Uterus (tissue), 4 donors: ENCODE data around the gene GCNT2. TPM values are rescaled to one million over a fixed set of nuclear protein-coding genes. Genes with fewer than 3 reads are reported as not detected.

Experiments used
- DNase-seq, 2 donors: peaks; one replicate each; pipeline ENCODE4 v3.0.0-alpha.2; 2019 to 2020
- H3K27ac ChIP-seq, 2 donors: fragments of 200-600 bp; sonication (generic); 1 replicate in 1 of 2; 2 replicates in 1 of 2; pipeline ENCODE4 v1.5.1; 2016 to 2018
- H3K27me3 ChIP-seq, 2 donors: fragments of 200-600 bp; sonication (generic); one replicate each; pipeline ENCODE4 v1.5.1; 2018 to 2019; ENCODE audit warnings: control low read depth in 1 of 2
- H3K36me3 ChIP-seq, 2 donors: fragments of 200-600 bp; sonication (generic); one replicate each; pipeline ENCODE4 v1.5.1; 2019; ENCODE audit warnings: control low read depth in 1 of 2
- H3K4me1 ChIP-seq, 2 donors: fragments of 200-600 bp; sonication (generic); one replicate each; pipeline ENCODE4 v1.5.1; 2018 to 2019; ENCODE audit warnings: control low read depth in 1 of 2
- H3K4me3 ChIP-seq, 2 donors: fragments of 200-600 bp; sonication (generic); 1 replicate in 1 of 2; 2 replicates in 1 of 2; pipeline ENCODE4 v1.5.1; 2018 to 2019; ENCODE audit warnings: mild to moderate bottlenecking in 1 of 2
- H3K9me3 ChIP-seq, 2 donors: fragments of 200-600 bp; sonication (generic); one replicate each; pipeline ENCODE4 v1.5.1; 2019; ENCODE audit warnings: control low read depth in 1 of 2
- POLR2A ChIP-seq, 2 donors: fragments of 450-650 bp; IDR thresholded peaks; one replicate each; pipeline ENCODE4 v1.6.1; 2016; ENCODE audit warnings: antibody characterized with exemption in 2 of 2, mild to moderate bottlenecking in 1 of 2, moderate library complexity in 1 of 2
- intact Hi-C: fragments of 100-400 bp; cut with DNase I; formaldehyde crosslinking; loops from one replicate; pipeline ENCODE4 v1.15.1; 2023; ENCODE audit warnings: low total_unique reads
- total RNA-seq, 4 donors: library from RNA; depleted of rRNA in 3 of 4; stranded (reverse); fragments of >200 nt in 3 of 4; gene quantifications; one replicate each; pipeline versions ENCODE4 v1.1.0 to v1.2.4, GENCODE V29; 2014 to 2023
- TF ChIP-seq, protein P1 (sequence below), 4 experiments: fragments of 200-600 bp in 2 of 4; fragments of 450-650 bp in 2 of 4; sonication (generic) in 2 of 4; IDR thresholded peaks; one replicate each; pipeline ENCODE4 v1.5.1; 2016 to 2019; ENCODE audit warnings: antibody characterized with exemption in 4 of 4, mild to moderate bottlenecking in 2 of 4, moderate library complexity in 1 of 4
- donor health status: DM: yes; HTN: yes; CAD: no.

The GCNT2 gene
- total RNA-seq, 4 donors from 2014 or later = 7.8 to 16.2 (median 10.9) TPM

DNA sequence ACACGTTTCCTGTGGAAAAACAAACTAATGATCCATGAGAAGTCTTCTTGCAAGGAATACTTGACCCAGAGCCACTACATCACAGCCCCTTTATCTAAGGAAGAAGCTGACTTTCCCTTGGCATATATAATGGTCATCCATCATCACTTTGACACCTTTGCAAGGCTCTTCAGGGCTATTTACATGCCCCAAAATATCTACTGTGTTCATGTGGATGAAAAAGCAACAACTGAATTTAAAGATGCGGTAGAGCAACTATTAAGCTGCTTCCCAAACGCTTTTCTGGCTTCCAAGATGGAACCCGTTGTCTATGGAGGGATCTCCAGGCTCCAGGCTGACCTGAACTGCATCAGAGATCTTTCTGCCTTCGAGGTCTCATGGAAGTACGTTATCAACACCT, 35.4 kb downstream of the GCNT2 start:
- intact Hi-C loops = no loop called here
- DNase-seq = no peak
- no peaks in the 10 kb centered on the region for H3K36me3 ChIP-seq
- H3K9me3 ChIP-seq = no peaks in the 10 kb centered on the region
- no peaks in the 10 kb centered on the region for H3K4me1 ChIP-seq
- peak overlapping the region in 1 of 2 donors; percentile 20 for H3K4me3 ChIP-seq
- no peak for TF ChIP-seq POLR2A (IDR thresholded peaks at IDR 0.05)
- TF ChIP-seq, protein P1, sequence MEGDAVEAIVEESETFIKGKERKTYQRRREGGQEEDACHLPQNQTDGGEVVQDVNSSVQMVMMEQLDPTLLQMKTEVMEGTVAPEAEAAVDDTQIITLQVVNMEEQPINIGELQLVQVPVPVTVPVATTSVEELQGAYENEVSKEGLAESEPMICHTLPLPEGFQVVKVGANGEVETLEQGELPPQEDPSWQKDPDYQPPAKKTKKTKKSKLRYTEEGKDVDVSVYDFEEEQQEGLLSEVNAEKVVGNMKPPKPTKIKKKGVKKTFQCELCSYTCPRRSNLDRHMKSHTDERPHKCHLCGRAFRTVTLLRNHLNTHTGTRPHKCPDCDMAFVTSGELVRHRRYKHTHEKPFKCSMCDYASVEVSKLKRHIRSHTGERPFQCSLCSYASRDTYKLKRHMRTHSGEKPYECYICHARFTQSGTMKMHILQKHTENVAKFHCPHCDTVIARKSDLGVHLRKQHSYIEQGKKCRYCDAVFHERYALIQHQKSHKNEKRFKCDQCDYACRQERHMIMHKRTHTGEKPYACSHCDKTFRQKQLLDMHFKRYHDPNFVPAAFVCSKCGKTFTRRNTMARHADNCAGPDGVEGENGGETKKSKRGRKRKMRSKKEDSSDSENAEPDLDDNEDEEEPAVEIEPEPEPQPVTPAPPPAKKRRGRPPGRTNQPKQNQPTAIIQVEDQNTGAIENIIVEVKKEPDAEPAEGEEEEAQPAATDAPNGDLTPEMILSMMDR (IDR thresholded peaks at IDR 0.05) = no peak
- no peaks in the 10 kb centered on the region for H3K27me3 ChIP-seq
- no peak overlapping the region for H3K27ac ChIP-seq

DNA sequence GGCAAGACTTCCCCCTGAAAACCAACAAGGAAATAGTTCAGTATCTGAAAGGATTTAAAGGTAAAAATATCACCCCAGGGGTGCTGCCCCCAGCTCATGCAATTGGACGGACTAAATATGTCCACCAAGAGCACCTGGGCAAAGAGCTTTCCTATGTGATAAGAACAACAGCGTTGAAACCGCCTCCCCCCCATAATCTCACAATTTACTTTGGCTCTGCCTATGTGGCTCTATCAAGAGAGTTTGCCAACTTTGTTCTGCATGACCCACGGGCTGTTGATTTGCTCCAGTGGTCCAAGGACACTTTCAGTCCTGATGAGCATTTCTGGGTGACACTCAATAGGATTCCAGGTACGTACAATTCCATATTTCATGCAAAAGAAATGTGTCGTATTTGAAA, 35.8 kb downstream of the GCNT2 start:
- no peaks in the 10 kb centered on the region for H3K9me3 ChIP-seq
- no peak overlapping the region for H3K4me3 ChIP-seq
- intact Hi-C loops = no loop called here
- no peak overlapping the region for H3K27ac ChIP-seq
- TF ChIP-seq, protein P1 (IDR thresholded peaks at IDR 0.05) = no peak
- TF ChIP-seq POLR2A (IDR thresholded peaks at IDR 0.05) = no peak
- DNase-seq = no peak
- H3K36me3 ChIP-seq = no peaks in the 10 kb centered on the region
- no peaks in the 10 kb centered on the region for H3K27me3 ChIP-seq
- no peaks in the 10 kb centered on the region for H3K4me1 ChIP-seq

DNA sequence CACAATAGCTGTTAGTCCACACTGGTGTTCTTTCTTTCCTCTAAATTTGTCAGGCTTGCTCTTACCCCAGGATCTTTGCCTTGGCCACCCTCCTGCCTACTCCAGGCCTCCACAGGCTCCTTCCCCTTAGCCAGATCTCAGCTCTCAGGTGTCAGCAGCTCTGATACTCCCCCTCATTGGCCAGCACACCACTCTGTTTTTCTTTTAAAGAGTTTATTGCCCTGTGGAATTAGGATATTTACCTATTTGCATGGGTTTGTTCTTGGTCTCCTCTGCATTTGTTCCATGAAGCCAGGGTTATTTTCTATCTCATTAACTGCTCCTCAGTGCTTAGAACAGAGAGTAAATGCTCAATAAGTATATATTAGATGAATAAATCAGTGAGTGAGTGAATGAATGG, 36.8 kb downstream of the GCNT2 start:
- no peak for TF ChIP-seq POLR2A (IDR thresholded peaks at IDR 0.05)
- TF ChIP-seq, protein P1 (IDR thresholded peaks at IDR 0.05) = no peak
- Histone ChIP-seq H3K36me3 (no peaks in the 10 kb centered on the region), H3K27ac (no peak overlapping the region), H3K27me3 (no peaks in the 10 kb centered on the region), H3K4me3 (no peak overlapping the region), H3K4me1 (no peaks in the 10 kb centered on the region), H3K9me3 (no peaks in the 10 kb centered on the region)
- no peak for DNase-seq
- intact Hi-C loops = no loop called here

DNA sequence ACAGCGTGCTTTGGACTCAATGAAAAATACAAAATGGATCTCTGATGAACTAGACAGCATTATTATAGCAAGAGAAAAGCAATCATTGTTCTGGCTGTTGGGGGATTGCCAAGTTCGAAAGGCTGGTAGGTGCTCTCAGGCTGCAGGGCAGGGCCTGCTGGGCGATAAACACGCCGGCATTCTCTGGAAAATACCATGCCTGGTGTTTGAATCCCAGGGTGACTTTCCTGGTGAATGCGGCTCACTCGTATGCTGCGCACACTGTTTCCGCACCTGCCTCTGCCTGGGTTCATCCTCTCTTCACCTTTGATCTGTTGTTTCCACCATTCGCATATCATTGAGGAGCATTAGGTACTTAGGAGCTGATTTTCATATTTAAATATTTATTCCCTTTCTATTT, 37.4 kb downstream of the GCNT2 start:
- H3K27ac ChIP-seq = no peak overlapping the region
- TF ChIP-seq, protein P1 (IDR thresholded peaks at IDR 0.05) = no peak
- TF ChIP-seq POLR2A (IDR thresholded peaks at IDR 0.05) = no peak
- H3K27me3 ChIP-seq = no peaks in the 10 kb centered on the region
- no peaks in the 10 kb centered on the region for H3K4me1 ChIP-seq
- no peak for DNase-seq
- H3K9me3 ChIP-seq = no peaks in the 10 kb centered on the region
- no peaks in the 10 kb centered on the region for H3K36me3 ChIP-seq
- intact Hi-C loops = no loop called here
- H3K4me3 ChIP-seq = no peak overlapping the region

DNA sequence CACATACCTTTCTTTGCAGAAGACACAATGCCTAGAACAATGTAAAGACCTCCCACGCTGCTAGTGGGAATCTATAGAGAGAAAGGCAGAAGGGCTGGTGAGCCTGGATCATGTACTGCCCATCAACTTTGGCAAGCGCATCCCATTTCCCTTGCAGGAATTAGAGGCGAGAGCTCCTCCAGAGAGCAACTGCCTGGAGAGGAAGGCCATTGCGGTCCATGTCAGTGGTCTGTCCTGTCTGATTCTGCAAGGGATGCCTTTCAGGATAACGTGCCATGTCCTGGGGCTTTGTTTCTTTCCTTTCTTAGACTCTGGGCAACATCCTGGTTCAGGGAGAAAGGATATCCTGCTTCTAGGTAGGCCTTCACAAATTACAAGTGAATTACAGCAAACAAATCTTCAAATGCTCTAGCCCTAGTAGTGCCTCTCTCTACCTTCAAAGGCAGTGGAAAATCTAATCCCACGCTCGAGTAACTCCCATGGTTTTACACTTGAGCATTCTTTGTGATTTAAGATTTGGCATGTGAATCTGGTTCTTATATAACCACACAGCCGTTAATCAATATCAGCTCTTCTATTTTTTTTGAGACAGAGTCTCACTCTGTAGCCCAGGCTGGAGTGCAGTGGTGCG, 38.5 kb downstream of the GCNT2 start:
- Histone ChIP-seq H3K36me3 (no peaks in the 10 kb centered on the region), H3K4me1 (no peaks in the 10 kb centered on the region), H3K9me3 (no peaks in the 10 kb centered on the region), H3K4me3 (no peak overlapping the region), H3K27ac (no peak overlapping the region), H3K27me3 (no peaks in the 10 kb centered on the region)
- no peak for DNase-seq
- intact Hi-C loops = no loop called here
- TF ChIP-seq, protein P1 (IDR thresholded peaks at IDR 0.05) = no peak
- TF ChIP-seq POLR2A (IDR thresholded peaks at IDR 0.05) = no peak
